H1 (cell line): ENCODE results near the gene RAPGEF1. TPM values are rescaled to one million over a fixed set of nuclear protein-coding genes. Genes with fewer than 3 reads are reported as not detected.

Experiments
- CTCF ChIA-PET: fragments of 300-600 bp; sonication (Branson Sonifier 250); formaldehyde crosslinking; loops from one replicate; lab custom pipeline; 2021; ENCODE audit not compliant: partially characterized antibody; lab: Charles Lee
- POLR2A ChIA-PET: fragments of 300-600 bp; sonication (Branson Sonifier 250); formaldehyde crosslinking; loops from one replicate; lab custom pipeline; 2021; ENCODE audit warnings: inconsistent platforms; ENCODE audit not compliant: partially characterized antibody; lab: Charles Lee
- DNase-seq, 2 experiments: peaks; one replicate each; pipeline versions ENCODE4 v3.0.0 to v3.0.0-alpha.2; 2010 to 2022; ENCODE audit warnings: low spot score in 2 of 2, low read depth in 1 of 2, mixed read lengths in 1 of 2
- FAIRE-seq: peaks from 2 replicates; lab custom pipeline; 2011; peaks lifted over from hg19 to GRCh38; lab: Jason Lieb, UNC
- H2AFZ ChIP-seq: 2 replicates; pipeline ENCODE4 v1.8.1; 2012; ENCODE audit warnings: low read length, inconsistent platforms
- H2AK5ac ChIP-seq: 2 replicates; pipeline ENCODE4 v1.6.1; 2013; ENCODE audit warnings: low read depth, low read length
- H2BK120ac ChIP-seq: replicated peaks from 2 replicates; pipeline ENCODE3; 2013; ENCODE audit warnings: low read depth, low read length, inconsistent platforms
- H2BK12ac ChIP-seq: 2 replicates; pipeline ENCODE4 v1.6.1; 2013; ENCODE audit warnings: low read depth, low read length
- H2BK15ac ChIP-seq: 2 replicates; pipeline ENCODE4 v1.6.1; 2013; ENCODE audit warnings: low read length
- H2BK20ac ChIP-seq: 2 replicates; pipeline ENCODE4 v1.6.1; 2013; ENCODE audit warnings: low read length
- H2BK5ac ChIP-seq: 2 replicates; pipeline ENCODE4 v1.6.1; 2013; ENCODE audit warnings: low read depth, low read length
- H3K14ac ChIP-seq: 2 replicates; pipeline ENCODE4 v1.6.1; 2013; ENCODE audit warnings: inconsistent platforms; ENCODE audit not compliant: insufficient read length
- H3K18ac ChIP-seq: 2 replicates; pipeline ENCODE4 v1.6.1; 2013; ENCODE audit warnings: low read length; ENCODE audit errors: extremely low read depth
- H3K23ac ChIP-seq: 2 replicates; pipeline ENCODE4 v1.6.1; 2013; ENCODE audit warnings: inconsistent platforms; ENCODE audit not compliant: insufficient read length
- H3K23me2 ChIP-seq: 2 replicates; pipeline ENCODE4 v1.6.1; 2013; ENCODE audit warnings: low read depth, low read length
- H3K27ac ChIP-seq: 2 replicates; pipeline ENCODE4 v1.6.1; 2011; ENCODE audit warnings: low read depth, low read length, inconsistent platforms
- H3K27me3 ChIP-seq, 4 experiments: replicated peaks in 1 of 4; 1 replicate in 1 of 4; 2 replicates in 3 of 4; pipeline versions ENCODE4 v1.6.1 to v1.8.1; 2011 to 2013; ENCODE audit warnings: low read length in 3 of 4, mild to moderate bottlenecking in 3 of 4, inconsistent platforms in 2 of 4, mixed read lengths in 2 of 4, moderate library complexity in 1 of 4; ENCODE audit not compliant: control insufficient read depth in 3 of 4, insufficient read depth in 3 of 4; ENCODE audit errors: extremely low read depth in 1 of 4
- H3K36me3 ChIP-seq, 4 experiments: 2 replicates each; pipeline versions ENCODE4 v1.6.1 to v1.8.1; 2011 to 2013; ENCODE audit warnings: mild to moderate bottlenecking in 4 of 4, low read length in 3 of 4, moderate library complexity in 2 of 4, control low read depth in 1 of 4, inconsistent platforms in 1 of 4; ENCODE audit not compliant: insufficient read depth in 4 of 4, control insufficient read depth in 2 of 4
- H3K4ac ChIP-seq: replicated peaks from 2 replicates; pipeline ENCODE3; 2013; ENCODE audit warnings: low read length, low read depth, mixed read lengths, inconsistent platforms; ENCODE audit not compliant: insufficient read length
- H3K4me1 ChIP-seq, 4 experiments: replicated peaks in 1 of 4; 1 replicate in 1 of 4; 2 replicates in 3 of 4; pipeline versions ENCODE4 v1.6.1 to v1.8.1; 2011 to 2013; ENCODE audit warnings: low read length in 3 of 4, inconsistent platforms in 2 of 4, mixed read lengths in 1 of 4; ENCODE audit not compliant: insufficient read depth in 4 of 4, control insufficient read depth in 3 of 4
- H3K4me2 ChIP-seq, 2 experiments: 2 replicates each; pipeline versions ENCODE4 v1.6.1 to v1.8.1; 2011 to 2013; ENCODE audit warnings: low read depth in 2 of 2, low read length in 2 of 2, control low read depth in 1 of 2, inconsistent platforms in 1 of 2, mild to moderate bottlenecking in 1 of 2; ENCODE audit not compliant: insufficient read depth in 1 of 2
- H3K4me3 ChIP-seq, 4 experiments: fragments of 200-600, 300-600 bp in 1 of 4; sonication (generic), shearing (Covaris generic), sonication (Bioruptor Twin) in 1 of 4; 2 replicates each; pipeline versions ENCODE4 v1.5.1 to v1.8.1; 2011 to 2016; ENCODE audit warnings: low read length in 4 of 4, low read depth in 3 of 4, control low read depth in 2 of 4, inconsistent platforms in 2 of 4, mild to moderate bottlenecking in 2 of 4, mixed read lengths in 1 of 4, moderate library complexity in 1 of 4; ENCODE audit not compliant: insufficient read depth in 2 of 4; ENCODE audit errors: extremely low read depth in 1 of 4
- H3K56ac ChIP-seq: replicated peaks from 2 replicates; pipeline ENCODE3; 2013; ENCODE audit warnings: low read depth, mild to moderate bottlenecking, mixed read lengths, low read length, inconsistent platforms; ENCODE audit not compliant: insufficient read length
- H3K79me1 ChIP-seq: 2 replicates; pipeline ENCODE4 v1.6.1; 2013; ENCODE audit warnings: low read depth, low read length, control low read depth
- H3K79me2 ChIP-seq, 2 experiments: 2 replicates each; pipeline versions ENCODE4 v1.6.1 to v1.8.1; 2012 to 2013; ENCODE audit warnings: low read length in 2 of 2, mild to moderate bottlenecking in 2 of 2, inconsistent platforms in 1 of 2; ENCODE audit not compliant: insufficient read depth in 2 of 2, control insufficient read depth in 1 of 2
- H3K9ac ChIP-seq, 4 experiments: replicated peaks in 1 of 4; 1 replicate in 1 of 4; 2 replicates in 3 of 4; pipeline versions ENCODE4 v1.6.1 to v1.8.1; 2011 to 2013; ENCODE audit warnings: low read depth in 3 of 4, low read length in 3 of 4, control low read depth in 2 of 4, mild to moderate bottlenecking in 2 of 4, moderate library complexity in 2 of 4, inconsistent platforms in 1 of 4; ENCODE audit errors: extremely low read depth in 1 of 4
- H3K9me3 ChIP-seq, 2 experiments: 2 replicates each; pipeline versions ENCODE4 v1.6.1 to v1.8.1; 2012 to 2013; ENCODE audit warnings: mild to moderate bottlenecking in 2 of 2, moderate library complexity in 2 of 2, control low read depth in 1 of 2, inconsistent platforms in 1 of 2, low read depth in 1 of 2, low read length in 1 of 2, mixed read lengths in 1 of 2; ENCODE audit not compliant: insufficient read depth in 2 of 2
- H4K20me1 ChIP-seq, 2 experiments: replicated peaks in 1 of 2; 2 replicates each; pipeline versions ENCODE3 to v1.8.1; 2011 to 2013; ENCODE audit warnings: inconsistent platforms in 2 of 2, low read length in 2 of 2, mild to moderate bottlenecking in 1 of 2; ENCODE audit not compliant: insufficient read depth in 2 of 2, control insufficient read depth in 1 of 2
- H4K5ac ChIP-seq: 2 replicates; pipeline ENCODE4 v1.6.1; 2013; ENCODE audit warnings: low read length, low read depth, mixed read lengths, inconsistent platforms; ENCODE audit not compliant: insufficient read length
- H4K8ac ChIP-seq: 2 replicates; pipeline ENCODE4 v1.8.0; 2013; ENCODE audit warnings: mild to moderate bottlenecking, moderate library complexity, low read length, inconsistent platforms; ENCODE audit not compliant: insufficient read depth; ENCODE audit errors: extremely low read depth
- H4K91ac ChIP-seq: replicated peaks from 2 replicates; pipeline ENCODE3; 2013; ENCODE audit warnings: low read length, mixed read lengths, inconsistent platforms; ENCODE audit not compliant: insufficient read length
- CBX8 ChIP-seq: fragments of 300-800, 300-1000 bp; sonication (generic); IDR thresholded peaks from 2 replicates; pipeline ENCODE4 v1.7.1; 2016; ENCODE audit warnings: low read depth, low read length, borderline replicate concordance
- EZH2 ChIP-seq: fragments of 200-600 bp; sonication (generic); IDR thresholded peaks from 2 replicates; pipeline ENCODE4 v1.7.1; 2012; ENCODE audit warnings: low read depth, mild to moderate bottlenecking, moderate library complexity, low read length, inconsistent platforms; ENCODE audit not compliant: severe bottlenecking
- HDAC2 ChIP-seq, 2 experiments: fragments of 300-600 bp in 1 of 2; sonication (generic) in 1 of 2; IDR thresholded peaks; 2 replicates each; pipeline ENCODE4 v1.6.1; 2011 to 2012; ENCODE audit warnings: low read depth in 2 of 2, low read length in 2 of 2, mild to moderate bottlenecking in 2 of 2, moderate library complexity in 2 of 2, borderline replicate concordance in 1 of 2, inconsistent platforms in 1 of 2
- JUND ChIP-seq: IDR thresholded peaks from 2 replicates; pipeline ENCODE4 v1.6.1; 2011; ENCODE audit warnings: mild to moderate bottlenecking, improper control_type of control experiment, low read length
- KDM1A ChIP-seq: fragments of 200-600, 300-600 bp; sonication (generic); IDR thresholded peaks from 2 replicates; pipeline ENCODE4 v1.7.1; 2016; ENCODE audit warnings: mild to moderate bottlenecking, low read length, borderline replicate concordance
- KDM4A ChIP-seq: IDR thresholded peaks from one replicate; pipeline ENCODE4 v1.7.1; 2012; ENCODE audit warnings: low read depth, mild to moderate bottlenecking, moderate library complexity, low read length, inconsistent platforms; ENCODE audit not compliant: severe bottlenecking
- POU5F1 ChIP-seq: IDR thresholded peaks from 2 replicates; pipeline ENCODE4 v1.6.1; 2011; ENCODE audit warnings: low read depth, mild to moderate bottlenecking, low read length, moderate library complexity
- RNF2 ChIP-seq: fragments of 200-900, 300-1000 bp; sonication (generic); IDR thresholded peaks from 2 replicates; pipeline ENCODE4 v1.7.1; 2016; ENCODE audit warnings: borderline replicate concordance, low read depth, mild to moderate bottlenecking, antibody characterized with exemption, low read length; ENCODE audit not compliant: poor library complexity, severe bottlenecking; ENCODE audit errors: missing control alignments
- RXRA ChIP-seq: IDR thresholded peaks from 2 replicates; pipeline ENCODE4 v1.6.1; 2011; ENCODE audit warnings: low read depth, mild to moderate bottlenecking, low read length, moderate library complexity; ENCODE audit not compliant: insufficient read depth
- SAP30 ChIP-seq: fragments of 300-600 bp; sonication (generic); IDR thresholded peaks from 2 replicates; pipeline ENCODE4 v1.7.1; 2012; ENCODE audit warnings: low read length, moderate library complexity, mild to moderate bottlenecking, inconsistent platforms; ENCODE audit not compliant: insufficient read depth, insufficient replicate concordance
- SIRT6 ChIP-seq: IDR thresholded peaks from one replicate; pipeline ENCODE4 v1.7.1; 2012; ENCODE audit warnings: low read length, inconsistent platforms
- SIX5 ChIP-seq: IDR thresholded peaks from 2 replicates; pipeline ENCODE4 v1.6.1; 2011; ENCODE audit warnings: mild to moderate bottlenecking, low read depth, low read length
- TCF12 ChIP-seq: IDR thresholded peaks from 2 replicates; pipeline ENCODE4 v1.6.1; 2011; ENCODE audit warnings: low read depth, mild to moderate bottlenecking, low read length
- YY1 ChIP-seq: IDR thresholded peaks from 2 replicates; pipeline ENCODE4 v1.6.1; 2011; ENCODE audit warnings: low read depth, mild to moderate bottlenecking, low read length
- WGBS, 2 experiments: shearing (Covaris generic) in 1 of 2; methylation state at CpG; one replicate each; pipeline versions ENCODE4 v1.1.6 to v1.1.7; 2013 to 2015; ENCODE audit warnings: low lambda C conversion rate in 2 of 2, mixed read lengths in 2 of 2, inconsistent platforms in 1 of 2, low coverage in 1 of 2, missing lambda C conversion rate in 1 of 2; ENCODE audit not compliant: insufficient replicate concordance in 2 of 2, insufficient coverage in 1 of 2, insufficient read length in 1 of 2; ENCODE audit errors: extremely low coverage in 1 of 2, missing lambda C conversion rate in 1 of 2; 5-methylcytosine and 5-hydroxymethylcytosine counted together
- polyA plus RNA-seq, 7 experiments: library from polyadenylated mRNA; depleted of rRNA in 3 of 7; stranded (reverse) in 5 of 7; unstranded in 2 of 7; fragments of >200 nt in 5 of 7; fragments of 200-250 nt in 2 of 7; gene quantifications; 1 replicate in 5 of 7; 2 replicates in 1 of 7; 4 replicates in 1 of 7; pipeline versions ENCODE4 v1.2.1 to v1.2.3, GENCODE V29; 2011 to 2013; ENCODE audit warnings: missing spikeins in 2 of 7, mixed read lengths in 2 of 7
- total RNA-seq: library from RNA; stranded (reverse); fragmentation: NEBNext Ultra II Directional; extraction: Animal tissue kit (Norgen Biotek cat#: 25700); gene quantifications from 2 replicates; pipeline ENCODE4 v1.2.1, GENCODE V29; 2021

Gene RAPGEF1
- total and polyA plus RNA-seq, 2 of the 8 experiments (the other 6 are each of a cell fraction or from before 2014, with no cell fraction given): 29.7 to 78.9 TPM

DNA sequence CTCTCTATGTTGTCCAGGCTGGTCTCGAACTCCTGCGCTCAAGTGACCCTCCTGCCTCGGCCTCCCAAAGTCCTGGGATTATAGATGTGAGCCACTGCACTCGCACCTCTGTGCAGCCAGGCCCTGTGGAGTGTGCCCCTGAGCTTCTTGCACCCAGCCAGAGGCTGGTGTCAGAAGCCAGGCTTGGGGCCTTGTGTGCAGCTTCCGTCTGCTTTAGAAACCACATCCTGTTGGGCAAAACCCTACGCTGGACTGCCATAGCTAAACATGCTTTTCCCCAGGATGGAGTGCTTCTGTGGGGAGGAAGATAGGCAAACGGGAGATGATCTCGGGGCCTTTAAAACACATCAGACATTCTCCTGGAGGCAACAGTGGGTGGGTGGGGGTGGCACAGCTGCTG is 154.5 kb downstream of the RAPGEF1 start:
- no peaks in the 10 kb centered on the region for H3K4me1 ChIP-seq
- FAIRE-seq (no peak), DNase-seq (no peak)
- no peak overlapping the region for H3K23ac ChIP-seq
- H3K9ac ChIP-seq: no peak overlapping the region
- no peak overlapping the region for H3K4ac ChIP-seq
- 84% methylated on average over 8 of the region's 8 CpGs; no CpG with 5 or more reads in 1 of the 2 experiments for whole genome bisulfite sequencing, 2 experiments
- H2BK15ac ChIP-seq: no peak overlapping the region
- H4K5ac ChIP-seq: no peak overlapping the region
- no peak overlapping the region for H2BK20ac ChIP-seq
- H3K79me1 ChIP-seq: no peaks in the 10 kb centered on the region
- H3K9me3 ChIP-seq: no peaks in the 10 kb centered on the region
- H2AK5ac ChIP-seq: no peak overlapping the region
- no peak overlapping the region for H2BK12ac ChIP-seq
- POLR2A ChIA-PET: no interaction called here
- no peak overlapping the region for H4K91ac ChIP-seq
- H3K79me2 ChIP-seq: no peaks in the 10 kb centered on the region
- CTCF ChIA-PET: interaction anchor here (1.1 kb wide), 1 partner anchor 133 kb away, joined by 3 read pairs; no protein-coding TSS in a partner anchor
- H3K4me2 ChIP-seq: no peak overlapping the region
- no peak overlapping the region for H2AFZ ChIP-seq
- H3K27me3 ChIP-seq: no peaks in the 10 kb centered on the region
- no peak overlapping the region for H4K8ac ChIP-seq
- H2BK120ac ChIP-seq: no peak overlapping the region
- no peak overlapping the region for H3K4me3 ChIP-seq
- H3K56ac ChIP-seq: no peak overlapping the region
- H3K23me2 ChIP-seq: no peaks in the 10 kb centered on the region
- H4K20me1 ChIP-seq: peaks cover 0 to 4% of the 10 kb centered on the region in 2 experiments
- H2BK5ac ChIP-seq: no peak overlapping the region
- H3K18ac ChIP-seq: no peak overlapping the region
- H3K27ac ChIP-seq: no peak overlapping the region
- H3K36me3 ChIP-seq: peaks cover 2 to 7% (median 4%) of the 10 kb centered on the region in 4 experiments; a peak in 6 of 8 replicates
- H3K14ac ChIP-seq: no peak overlapping the region
- TF ChIP-seq RXRA (no peak), SAP30 (no peak), KDM1A (no peak), EZH2 (no peak), KDM4A (no peak), RNF2 (no peak), JUND (no peak), TCF12 (no peak), POU5F1 (no peak), CBX8 (no peak), HDAC2 (IDR thresholded peaks at IDR 0.05; ENCODE audit: borderline replicate concordance in 1 of 2, low read depth in 2 of 2, low read length in 2 of 2) (no peak), YY1 (no peak), SIRT6 (no peak), SIX5 (no peak)
